ENCODE data around the gene TRIM74.
A peak's percentile ranks its signal among the peaks of the same experiment; 100 is the strongest.
"Not testable (repeated sequence)": the region's sequence is repeated elsewhere in the genome, so short reads cannot be mapped to it uniquely, and the experiment has no call there.

The TRIM74 gene

GRCh38 chr7:72927791-72928190, 41.5 kb downstream of the TRIM74 start:
- not testable (repeated sequence) for DNase-seq (ENCODE audit: low read depth); H3K4me3 ChIP-seq (ENCODE audit: low read length); H3K27me3 ChIP-seq (replicated peaks; ENCODE audit: control insufficient read depth, insufficient read depth, low read length); H3K9ac ChIP-seq (ENCODE audit: low read length); H3K9me3 ChIP-seq (ENCODE audit: control insufficient read depth, low read length)
- Histone ChIP-seq H3K36me3 (ENCODE audit: control insufficient read depth, insufficient read depth, low read length, severe bottlenecking) (peaks cover 58% of the 10 kb centered on the region), H3K4me1 (ENCODE audit: control insufficient read depth, insufficient read depth, low read length) (peaks cover 16% of the 10 kb centered on the region)

GRCh38 chr7:72925546-72926120, 43.6 kb downstream of the TRIM74 start:
- no peaks in the 10 kb centered on the region for H3K27me3 ChIP-seq (replicated peaks; ENCODE audit: control insufficient read depth, insufficient read depth, low read length)
- H3K4me1 ChIP-seq (ENCODE audit: control insufficient read depth, insufficient read depth, low read length) = peaks cover 16% of the 10 kb centered on the region
- peak overlapping the region; percentile 97 for H3K4me3 ChIP-seq (ENCODE audit: low read length)
- H3K36me3 ChIP-seq (ENCODE audit: control insufficient read depth, insufficient read depth, low read length, severe bottlenecking) = peaks cover 53% of the 10 kb centered on the region
- peak overlapping the region; percentile 99 for H3K9ac ChIP-seq (ENCODE audit: low read length)
- H3K9me3 ChIP-seq (ENCODE audit: control insufficient read depth, low read length) = no peaks in the 10 kb centered on the region
- DNase-seq (ENCODE audit: low read depth) = peak; percentile 48

GRCh38 chr7:72924733-72925545, 44.3 kb downstream of the TRIM74 start, which contains the start of gene POM121:
Gene POM121 (plus strand): TSS chr7:72925095. CDS start chr7:72925122, 27 bp downstream.
- Histone ChIP-seq H3K4me1 (ENCODE audit: control insufficient read depth, insufficient read depth, low read length) (peaks cover 18% of the 10 kb centered on the region), H3K27me3 (replicated peaks; ENCODE audit: control insufficient read depth, insufficient read depth, low read length) (no peaks in the 10 kb centered on the region), H3K9me3 (ENCODE audit: control insufficient read depth, low read length) (no peaks in the 10 kb centered on the region), H3K36me3 (ENCODE audit: control insufficient read depth, insufficient read depth, low read length, severe bottlenecking) (peaks cover 47% of the 10 kb centered on the region), H3K9ac (ENCODE audit: low read length) (peak within 1 kb of the TSS; percentile 99), H3K4me3 (ENCODE audit: low read length) (peak within 1 kb of the TSS; percentile 97)
- peak; percentile 92 for DNase-seq (ENCODE audit: low read depth)

- H3K4me3 ChIP-seq (ENCODE audit: low read length) = peak overlapping the region; percentile 97
- peak overlapping the region; percentile 99 for H3K9ac ChIP-seq (ENCODE audit: low read length)
- H3K4me1 ChIP-seq (ENCODE audit: control insufficient read depth, insufficient read depth, low read length) = peaks cover 24% of the 10 kb centered on the region
- DNase-seq (ENCODE audit: low read depth) = no peak
- H3K36me3 ChIP-seq (ENCODE audit: control insufficient read depth, insufficient read depth, low read length, severe bottlenecking) = peaks cover 42% of the 10 kb centered on the region
- no peaks in the 10 kb centered on the region for H3K27me3 ChIP-seq (replicated peaks; ENCODE audit: control insufficient read depth, insufficient read depth, low read length)
- H3K9me3 ChIP-seq (ENCODE audit: control insufficient read depth, low read length) = no peaks in the 10 kb centered on the region
Measured at GRCh38 chr7:72924386-72924732, 44.9 kb downstream of the TRIM74 start.

GRCh38 chr7:72919256-72919775, 50.0 kb downstream of the TRIM74 start:
- H3K27me3 ChIP-seq (replicated peaks; ENCODE audit: control insufficient read depth, insufficient read depth, low read length) = no peaks in the 10 kb centered on the region
- peak overlapping the region; percentile 6 for H3K9ac ChIP-seq (ENCODE audit: low read length)
- H3K9me3 ChIP-seq (ENCODE audit: control insufficient read depth, low read length) = no peaks in the 10 kb centered on the region
- H3K4me3 ChIP-seq (ENCODE audit: low read length) = no peak overlapping the region
- peaks cover 21% of the 10 kb centered on the region for H3K36me3 ChIP-seq (ENCODE audit: control insufficient read depth, insufficient read depth, low read length, severe bottlenecking)
- H3K4me1 ChIP-seq (ENCODE audit: control insufficient read depth, insufficient read depth, low read length) = peaks cover 11% of the 10 kb centered on the region
- DNase-seq (ENCODE audit: low read depth) = no peak

GRCh38 chr7:72914756-72915525, 54.3 kb downstream of the TRIM74 start:
- not testable (repeated sequence) for H3K4me3 ChIP-seq (ENCODE audit: low read length); H3K9ac ChIP-seq (ENCODE audit: low read length); H3K27me3 ChIP-seq (replicated peaks; ENCODE audit: control insufficient read depth, insufficient read depth, low read length); H3K4me1 ChIP-seq (ENCODE audit: control insufficient read depth, insufficient read depth, low read length); H3K9me3 ChIP-seq (ENCODE audit: control insufficient read depth, low read length)
- H3K36me3 ChIP-seq (ENCODE audit: control insufficient read depth, insufficient read depth, low read length, severe bottlenecking) = peaks cover 30% of the 10 kb centered on the region
- peak; percentile 59 for DNase-seq (ENCODE audit: low read depth)

- H3K36me3 ChIP-seq (ENCODE audit: control insufficient read depth, insufficient read depth, low read length, severe bottlenecking) = peaks cover 30% of the 10 kb centered on the region
- not testable (repeated sequence) for H3K9me3 ChIP-seq (ENCODE audit: control insufficient read depth, low read length); H3K9ac ChIP-seq (ENCODE audit: low read length); H3K4me1 ChIP-seq (ENCODE audit: control insufficient read depth, insufficient read depth, low read length); H3K4me3 ChIP-seq (ENCODE audit: low read length); DNase-seq (ENCODE audit: low read depth); H3K27me3 ChIP-seq (replicated peaks; ENCODE audit: control insufficient read depth, insufficient read depth, low read length)
Measured at GRCh38 chr7:72913750-72914149, 55.5 kb downstream of the TRIM74 start.

- H3K9me3 ChIP-seq (ENCODE audit: control insufficient read depth, low read length); H3K4me1 ChIP-seq (ENCODE audit: control insufficient read depth, insufficient read depth, low read length); H3K4me3 ChIP-seq (ENCODE audit: low read length); DNase-seq (ENCODE audit: low read depth); H3K27me3 ChIP-seq (replicated peaks; ENCODE audit: control insufficient read depth, insufficient read depth, low read length); H3K9ac ChIP-seq (ENCODE audit: low read length): not testable (repeated sequence)
- H3K36me3 ChIP-seq (ENCODE audit: control insufficient read depth, insufficient read depth, low read length, severe bottlenecking) = peaks cover 26% of the 10 kb centered on the region
Measured at GRCh38 chr7:72911395-72911794, 57.9 kb downstream of the TRIM74 start.
